ENCODE measurements around the gene EFHC2. TPM values are rescaled to one million over a fixed set of nuclear protein-coding genes. Genes with fewer than 3 reads are reported as not detected.

The EFHC2 gene
- total and polyA plus RNA-seq, 10 of the 15 experiments (the other 5 are each of a cell fraction or from before 2014, with no cell fraction given), result 0.56 TPM; not detected in 9

DNA sequence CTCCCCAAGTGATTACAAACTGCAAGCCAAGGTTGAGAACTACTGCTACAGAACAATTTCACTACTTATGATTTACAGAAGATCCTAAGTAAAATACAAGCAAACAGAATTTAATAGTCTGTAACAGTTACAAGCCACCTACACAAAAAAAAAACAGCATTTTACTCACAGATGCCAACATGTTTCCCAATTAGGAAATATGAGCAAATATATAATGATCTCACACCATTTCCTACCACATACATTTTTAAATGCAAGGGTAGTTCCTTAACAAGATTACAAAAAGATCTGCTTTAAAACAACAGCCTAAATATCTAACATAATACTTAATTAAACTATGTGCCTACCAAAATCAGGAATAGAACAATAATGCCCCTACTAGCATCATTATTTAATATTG is 63.4 kb downstream of the EFHC2 start:
- SMC1A ChIA-PET (ENCODE audit: uncharacterized antibody, unreplicated experiment), result interaction anchor here (0.7 to 2.5 kb wide), 6 partner anchors 8 to 57 kb away, joined by 3 to 10 read pairs (median 4); no protein-coding TSS in a partner anchor
- no peak overlapping the region for H3K27ac ChIP-seq (ENCODE audit: control insufficient read depth, insufficient read depth)
- FAIRE-seq, result no peak

GRCh38 chrX:44274096-44274495 is 69.4 kb downstream of the EFHC2 start:
- Histone ChIP-seq H3K27me3 (replicated peaks in 1 of 2; ENCODE audit: control insufficient read depth in 2 of 2, insufficient read depth in 2 of 2, low read length in 1 of 2) (no peaks in the 10 kb centered on the region), H3K4me1 (ENCODE audit: control insufficient read depth, insufficient read depth, low read length) (no peaks in the 10 kb centered on the region), H3K9ac (ENCODE audit: control insufficient read depth, insufficient read depth, low read length) (no peak overlapping the region), H3K79me2 (ENCODE audit: control insufficient read depth, insufficient read depth, low read length) (no peaks in the 10 kb centered on the region), H3K4me3 (no peak overlapping the region), H3K9me3 (replicated peaks; ENCODE audit: control insufficient read depth, insufficient read depth, low read length) (no peaks in the 10 kb centered on the region), H3K27ac (ENCODE audit: control insufficient read depth, insufficient read depth) (no peak overlapping the region), H4K20me1 (ENCODE audit: control insufficient read depth, insufficient read depth) (no peaks in the 10 kb centered on the region), H3K4me2 (ENCODE audit: control insufficient read depth, insufficient read depth) (no peak overlapping the region), H2AFZ (ENCODE audit: control insufficient read depth, low read depth, low read length) (no peak overlapping the region), H3K36me3 (ENCODE audit: control insufficient read depth in 2 of 2, insufficient read depth in 2 of 2, low read length in 1 of 2) (no peaks in the 10 kb centered on the region)
- DNase-seq (ENCODE audit: low read depth, low spot score) (no peak), ATAC-seq (no peak), FAIRE-seq (no peak)
- ChIA-PET POLR2A (no interaction called here), SMC1A (ENCODE audit: uncharacterized antibody, unreplicated experiment) (interaction anchor here (1.1 kb wide), 1 partner anchor 105 kb away, joined by 3 read pairs; no protein-coding TSS in a partner anchor), CTCF (interaction anchor here (0.9 to 1.3 kb wide), 2 partner anchors 10 to 30 kb away, joined by 3 read pairs; no protein-coding TSS in a partner anchor), RAD21 (ENCODE audit: unreplicated experiment) (no interaction called here)
- in situ Hi-C loops (cut with MboI), result no loop called here
- intact Hi-C loops (cut with micrococcal nuclease; ENCODE audit: unreplicated experiment), result no loop called here
- no TSS peak for BruUV-seq (replicated peaks)
- no peak for TF ChIP-seq NR2C1 (IDR thresholded peaks at IDR 0.05)
- TF ChIP-seq YY1 (IDR thresholded peaks at IDR 0.05; ENCODE audit: low read depth, low read length), result no peak
- TF ChIP-seq NFYA (IDR thresholded peaks at IDR 0.05; ENCODE audit: borderline replicate concordance, low read depth, low read length), result no peak
- no peak for TF ChIP-seq CHD2 (IDR thresholded peaks at IDR 0.05; ENCODE audit: borderline replicate concordance, low read depth, low read length)
- TF ChIP-seq MEF2A (IDR thresholded peaks at IDR 0.05; ENCODE audit: insufficient read depth, low read depth, low read length), result no peak
- TF ChIP-seq, protein P1, sequence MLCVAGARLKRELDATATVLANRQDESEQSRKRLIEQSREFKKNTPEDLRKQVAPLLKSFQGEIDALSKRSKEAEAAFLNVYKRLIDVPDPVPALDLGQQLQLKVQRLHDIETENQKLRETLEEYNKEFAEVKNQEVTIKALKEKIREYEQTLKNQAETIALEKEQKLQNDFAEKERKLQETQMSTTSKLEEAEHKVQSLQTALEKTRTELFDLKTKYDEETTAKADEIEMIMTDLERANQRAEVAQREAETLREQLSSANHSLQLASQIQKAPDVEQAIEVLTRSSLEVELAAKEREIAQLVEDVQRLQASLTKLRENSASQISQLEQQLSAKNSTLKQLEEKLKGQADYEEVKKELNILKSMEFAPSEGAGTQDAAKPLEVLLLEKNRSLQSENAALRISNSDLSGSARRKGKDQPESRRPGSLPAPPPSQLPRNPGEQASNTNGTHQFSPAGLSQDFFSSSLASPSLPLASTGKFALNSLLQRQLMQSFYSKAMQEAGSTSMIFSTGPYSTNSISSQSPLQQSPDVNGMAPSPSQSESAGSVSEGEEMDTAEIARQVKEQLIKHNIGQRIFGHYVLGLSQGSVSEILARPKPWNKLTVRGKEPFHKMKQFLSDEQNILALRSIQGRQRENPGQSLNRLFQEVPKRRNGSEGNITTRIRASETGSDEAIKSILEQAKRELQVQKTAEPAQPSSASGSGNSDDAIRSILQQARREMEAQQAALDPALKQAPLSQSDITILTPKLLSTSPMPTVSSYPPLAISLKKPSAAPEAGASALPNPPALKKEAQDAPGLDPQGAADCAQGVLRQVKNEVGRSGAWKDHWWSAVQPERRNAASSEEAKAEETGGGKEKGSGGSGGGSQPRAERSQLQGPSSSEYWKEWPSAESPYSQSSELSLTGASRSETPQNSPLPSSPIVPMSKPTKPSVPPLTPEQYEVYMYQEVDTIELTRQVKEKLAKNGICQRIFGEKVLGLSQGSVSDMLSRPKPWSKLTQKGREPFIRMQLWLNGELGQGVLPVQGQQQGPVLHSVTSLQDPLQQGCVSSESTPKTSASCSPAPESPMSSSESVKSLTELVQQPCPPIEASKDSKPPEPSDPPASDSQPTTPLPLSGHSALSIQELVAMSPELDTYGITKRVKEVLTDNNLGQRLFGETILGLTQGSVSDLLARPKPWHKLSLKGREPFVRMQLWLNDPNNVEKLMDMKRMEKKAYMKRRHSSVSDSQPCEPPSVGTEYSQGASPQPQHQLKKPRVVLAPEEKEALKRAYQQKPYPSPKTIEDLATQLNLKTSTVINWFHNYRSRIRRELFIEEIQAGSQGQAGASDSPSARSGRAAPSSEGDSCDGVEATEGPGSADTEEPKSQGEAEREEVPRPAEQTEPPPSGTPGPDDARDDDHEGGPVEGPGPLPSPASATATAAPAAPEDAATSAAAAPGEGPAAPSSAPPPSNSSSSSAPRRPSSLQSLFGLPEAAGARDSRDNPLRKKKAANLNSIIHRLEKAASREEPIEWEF (IDR thresholded peaks at IDR 0.05; ENCODE audit: insufficient replicate concordance, low read depth, low read length), result no peak
- TF ChIP-seq SREBF1 (IDR thresholded peaks at IDR 0.05; ENCODE audit: low read length), result no peak
- TF ChIP-seq BACH1 (IDR thresholded peaks at IDR 0.05; ENCODE audit: borderline replicate concordance), result no peak
- TF ChIP-seq, protein P2, sequence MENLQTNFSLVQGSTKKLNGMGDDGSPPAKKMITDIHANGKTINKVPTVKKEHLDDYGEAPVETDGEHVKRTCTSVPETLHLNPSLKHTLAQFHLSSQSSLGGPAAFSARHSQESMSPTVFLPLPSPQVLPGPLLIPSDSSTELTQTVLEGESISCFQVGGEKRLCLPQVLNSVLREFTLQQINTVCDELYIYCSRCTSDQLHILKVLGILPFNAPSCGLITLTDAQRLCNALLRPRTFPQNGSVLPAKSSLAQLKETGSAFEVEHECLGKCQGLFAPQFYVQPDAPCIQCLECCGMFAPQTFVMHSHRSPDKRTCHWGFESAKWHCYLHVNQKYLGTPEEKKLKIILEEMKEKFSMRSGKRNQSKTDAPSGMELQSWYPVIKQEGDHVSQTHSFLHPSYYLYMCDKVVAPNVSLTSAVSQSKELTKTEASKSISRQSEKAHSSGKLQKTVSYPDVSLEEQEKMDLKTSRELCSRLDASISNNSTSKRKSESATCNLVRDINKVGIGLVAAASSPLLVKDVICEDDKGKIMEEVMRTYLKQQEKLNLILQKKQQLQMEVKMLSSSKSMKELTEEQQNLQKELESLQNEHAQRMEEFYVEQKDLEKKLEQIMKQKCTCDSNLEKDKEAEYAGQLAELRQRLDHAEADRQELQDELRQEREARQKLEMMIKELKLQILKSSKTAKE (IDR thresholded peaks at IDR 0.05; ENCODE audit: low read depth, poor library complexity, severe bottlenecking), result no peak
- TF ChIP-seq BHLHE40 (IDR thresholded peaks at IDR 0.05; ENCODE audit: borderline replicate concordance in 1 of 2, low read depth in 2 of 2, low read length in 1 of 2), result no peak

More for the DNA sequence above, 63.4 kb downstream of the EFHC2 start:
- no peaks in the 10 kb centered on the region for H3K9me3 ChIP-seq (replicated peaks; ENCODE audit: control insufficient read depth, insufficient read depth, low read length)
- RAD21 ChIA-PET (ENCODE audit: unreplicated experiment), result interaction anchor here (1.0 kb wide), 1 partner anchor 16 kb away, joined by 3 read pairs; no protein-coding TSS in a partner anchor
- in situ Hi-C loops (cut with MboI), result no loop called here
- no peak overlapping the region for H3K9ac ChIP-seq (ENCODE audit: control insufficient read depth, insufficient read depth, low read length)
- H3K36me3 ChIP-seq (ENCODE audit: control insufficient read depth in 2 of 2, insufficient read depth in 2 of 2, low read length in 1 of 2), result no peaks in the 10 kb centered on the region
- H3K4me1 ChIP-seq (ENCODE audit: control insufficient read depth, insufficient read depth, low read length), result no peaks in the 10 kb centered on the region
- H3K27me3 ChIP-seq (replicated peaks in 1 of 2; ENCODE audit: control insufficient read depth in 2 of 2, insufficient read depth in 2 of 2, low read length in 1 of 2), result no peaks in the 10 kb centered on the region
- H3K79me2 ChIP-seq (ENCODE audit: control insufficient read depth, insufficient read depth, low read length), result no peaks in the 10 kb centered on the region
- no peak for TF ChIP-seq CHD4 (IDR thresholded peaks at IDR 0.05)
- TF ChIP-seq NBN (IDR thresholded peaks at IDR 0.05), result no peak
- no peak for TF ChIP-seq HDGF (IDR thresholded peaks at IDR 0.05)
- DNase-seq (ENCODE audit: low read depth, low spot score) (no peak), ATAC-seq (no peak)
- no peak overlapping the region for H2AFZ ChIP-seq (ENCODE audit: control insufficient read depth, low read depth, low read length)
- intact Hi-C loops (cut with micrococcal nuclease; ENCODE audit: unreplicated experiment), result no loop called here
- H3K4me2 ChIP-seq (ENCODE audit: control insufficient read depth, insufficient read depth), result no peak overlapping the region
- POLR2A ChIA-PET, result interaction anchor here (0.6 kb wide), 1 partner anchor 325 kb away, joined by 5 read pairs; no protein-coding TSS in a partner anchor
- no TSS peak for BruUV-seq (replicated peaks)
- H4K20me1 ChIP-seq (ENCODE audit: control insufficient read depth, insufficient read depth), result no peaks in the 10 kb centered on the region
- H3K4me3 ChIP-seq, result no peak overlapping the region
- CTCF ChIA-PET, result interaction anchor here (1.1 kb wide), 1 partner anchor 23 kb away, joined by 5 read pairs; no protein-coding TSS in a partner anchor

Measured in GM12878 (cell line).